Activated T-cell treated with anti-CD3 and anti-CD28 coated beads for 24 hours (primary cell): ENCODE data around the gene SSTR5.
"Not testable (repeated sequence)": the region's sequence is repeated elsewhere in the genome, so short reads cannot be mapped to it uniquely, and the experiment has no call there.

ENCODE experiments used
- DNase-seq: peaks from one replicate; pipeline ENCODE4 v3.0.0-alpha.2; 2020; ENCODE audit warnings: low read depth

The SSTR5 gene

DNA sequence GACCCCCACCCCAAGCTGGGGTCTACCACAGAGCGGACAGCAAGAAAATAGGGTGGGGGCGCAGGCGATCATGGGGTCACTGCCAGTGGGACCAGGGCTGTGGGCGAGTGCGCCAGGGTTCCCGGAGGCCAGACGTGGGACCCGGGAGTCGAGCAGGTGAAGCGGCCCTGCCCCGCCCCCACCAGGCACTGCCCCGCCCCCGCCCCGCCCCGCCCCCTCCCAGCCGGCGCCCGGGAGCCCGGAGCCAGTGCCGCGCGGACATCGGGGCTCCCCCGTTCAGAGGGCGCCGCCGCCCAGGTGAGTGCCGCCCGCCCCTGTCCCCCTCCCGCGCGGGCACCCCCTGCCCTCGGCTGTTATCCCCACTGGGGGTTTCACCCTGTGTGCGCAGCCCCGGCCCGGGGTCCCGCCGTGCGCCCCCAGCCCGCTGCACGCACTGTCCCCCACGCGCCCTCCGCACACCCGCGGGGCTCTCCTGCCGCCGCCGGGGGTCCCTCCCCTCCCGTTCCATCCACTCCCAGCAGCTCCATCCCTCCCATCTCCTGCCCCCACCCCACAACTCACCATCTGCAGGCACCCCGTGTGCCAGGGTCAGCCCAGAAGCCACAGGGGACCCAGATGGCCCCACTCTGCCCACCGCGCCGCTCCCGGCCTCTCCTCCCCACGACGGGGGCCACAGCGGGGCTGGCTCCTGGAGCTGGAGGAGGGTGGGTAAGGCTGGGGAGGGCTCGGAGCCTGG lies at the start of gene SSTR5:
SSTR5 (plus strand) TSS at position 222 of the 736 bp plus-strand sequence. CDS start 6,122 bp downstream, outside the sequence.
- no peak for DNase-seq

- no peak for DNase-seq
Measured at GRCh38 chr16:1024138-1024537, 48.4 kb upstream of the SSTR5 start.

DNA sequence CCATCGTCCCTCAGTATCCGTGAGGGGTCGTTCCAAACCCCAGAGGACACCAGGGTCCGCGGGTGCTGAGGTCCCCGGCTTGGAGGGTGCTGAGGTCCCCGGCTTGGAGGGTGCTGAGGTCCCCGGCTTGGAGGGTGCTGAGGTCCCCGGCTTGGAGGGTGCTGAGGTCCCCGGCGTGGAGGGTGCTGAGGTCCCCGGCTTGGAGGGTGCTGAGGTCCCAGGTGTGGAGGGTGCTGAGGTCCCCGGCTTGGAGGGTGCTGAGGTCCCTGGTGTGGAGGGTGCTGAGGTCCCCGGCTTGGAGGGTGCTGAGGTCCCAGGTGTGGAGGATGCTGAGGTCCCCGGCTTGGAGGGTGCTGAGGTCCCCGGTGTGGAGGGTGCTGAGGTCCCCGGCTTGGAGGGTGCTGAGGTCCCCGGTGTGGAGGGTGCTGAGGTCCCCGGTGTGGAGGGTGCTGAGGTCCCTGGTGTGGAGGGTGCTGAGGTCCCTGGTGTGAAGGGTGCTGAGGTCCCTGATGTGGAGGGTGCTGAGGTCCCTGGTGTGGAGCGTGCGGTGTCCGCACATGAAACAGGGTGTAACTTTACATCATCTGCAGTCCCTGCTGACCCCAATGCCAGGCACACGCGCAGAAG lies 47.3 kb upstream of the SSTR5 start:
- DNase-seq = not testable (repeated sequence)

GRCh38 chr16:1026057-1026783 lies 46.3 kb upstream of the SSTR5 start:
- DNase-seq = no peak

GRCh38 chr16:1026784-1027500 lies 45.6 kb upstream of the SSTR5 start:
- DNase-seq = no peak

- no peak for DNase-seq
Measured at GRCh38 chr16:1027501-1027815, 45.1 kb upstream of the SSTR5 start.

DNA sequence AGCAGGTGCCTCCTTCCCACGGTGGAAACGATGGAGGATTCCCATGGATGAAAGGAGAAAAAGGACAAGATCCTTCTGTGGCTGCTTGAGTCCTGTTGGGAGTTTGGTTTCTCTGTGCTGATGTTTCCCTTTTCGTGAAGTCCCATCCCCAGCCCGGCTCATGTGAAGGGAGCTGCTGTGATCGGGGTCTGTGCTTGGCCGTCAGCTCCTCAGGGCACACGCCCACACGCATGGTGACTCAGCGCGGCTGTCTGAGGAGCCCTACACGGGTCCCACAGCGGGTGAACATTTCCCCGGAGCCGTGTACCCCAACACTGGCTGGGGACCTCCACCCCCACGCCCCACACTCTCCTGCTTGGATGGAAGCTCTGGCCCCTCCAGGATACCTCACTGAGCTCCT lies 44.5 kb upstream of the SSTR5 start:
- DNase-seq = no peak

- no peak for DNase-seq
Measured at GRCh38 chr16:1028524-1029258, 43.9 kb upstream of the SSTR5 start.

GRCh38 chr16:1029259-1029545 lies 43.3 kb upstream of the SSTR5 start:
- no peak for DNase-seq

GRCh38 chr16:1030473-1030901 lies 42.1 kb upstream of the SSTR5 start:
- no peak for DNase-seq

GRCh38 chr16:1031666-1032065 lies 40.9 kb upstream of the SSTR5 start:
- no peak for DNase-seq

DNA sequence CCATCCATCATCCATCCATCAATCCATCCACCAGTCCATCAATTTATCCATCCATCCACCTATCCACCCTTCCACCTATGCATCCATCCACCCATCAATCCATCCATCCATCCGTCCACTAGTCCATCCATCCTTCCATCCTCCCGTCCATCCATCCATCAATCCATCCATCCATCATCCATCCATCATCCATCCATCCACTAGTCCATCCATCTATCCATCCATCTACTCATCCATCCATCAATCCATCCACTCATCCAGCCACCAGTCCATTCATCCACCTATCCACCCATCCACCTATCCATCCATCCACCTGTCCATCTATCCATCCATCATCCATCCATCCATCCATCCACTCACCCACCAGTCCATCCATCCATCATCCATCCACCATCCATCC lies 39.9 kb upstream of the SSTR5 start:
- DNase-seq = no peak

- DNase-seq = no peak
Measured at GRCh38 chr16:1033128-1033679, 39.3 kb upstream of the SSTR5 start.

DNA sequence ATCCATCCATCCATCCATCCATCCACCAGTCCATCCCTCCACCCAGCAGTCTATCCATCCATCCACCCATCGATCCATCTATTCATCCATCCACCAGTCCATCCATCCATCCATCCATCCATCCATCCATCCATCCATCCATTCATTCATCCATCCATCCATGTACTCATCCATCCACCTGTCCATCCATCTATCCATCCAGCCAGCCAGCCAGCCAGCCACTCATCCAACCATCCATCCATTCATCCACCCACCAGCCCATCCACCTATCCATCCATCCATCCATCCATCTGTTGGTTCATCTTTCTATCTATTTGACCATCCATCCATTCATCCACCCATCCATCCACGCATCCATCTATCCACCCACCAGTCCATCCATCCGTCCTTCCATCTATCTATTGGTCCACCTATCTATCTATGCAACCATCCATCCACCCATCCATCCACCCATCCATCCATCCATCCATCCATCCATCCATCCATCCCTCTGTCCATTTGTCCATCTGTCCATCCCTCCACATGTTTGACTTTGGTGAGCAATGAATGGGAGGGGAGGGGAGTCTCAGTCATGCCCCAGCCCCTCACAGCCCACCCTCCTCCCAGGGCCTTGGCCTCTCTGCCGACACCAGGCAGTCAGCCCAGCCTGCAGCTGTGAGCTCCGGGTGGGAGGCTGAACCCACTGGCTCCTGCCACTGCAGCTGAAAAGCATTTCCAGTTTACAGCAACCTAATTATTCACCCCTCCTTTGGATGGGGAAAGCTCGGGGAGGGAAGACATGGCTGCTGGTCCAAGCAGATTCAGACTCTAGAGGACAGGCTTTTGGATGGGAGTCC lies 38.1 kb upstream of the SSTR5 start:
- no peak for DNase-seq

DNA sequence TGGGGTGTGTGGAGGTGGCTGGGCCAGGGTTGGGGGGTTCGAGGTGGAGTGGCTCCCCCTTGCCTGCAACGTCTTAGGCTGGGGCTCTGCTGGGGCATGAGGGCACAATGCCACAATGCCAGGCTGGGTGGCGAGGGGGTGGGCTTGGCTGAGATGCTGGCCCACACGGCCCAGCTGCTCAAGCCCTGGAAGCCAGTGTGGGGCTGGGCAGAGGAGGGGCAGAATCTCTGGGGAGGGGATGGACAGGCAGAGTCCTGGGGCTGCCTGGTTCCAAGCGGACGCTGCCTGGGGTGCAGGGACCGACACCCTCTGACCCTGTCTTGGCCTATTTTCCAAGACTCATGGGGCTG lies 37.5 kb upstream of the SSTR5 start:
- DNase-seq = no peak

GRCh38 chr16:1036166-1036565 lies 36.4 kb upstream of the SSTR5 start:
- no peak for DNase-seq

GRCh38 chr16:1036726-1037393 lies 35.7 kb upstream of the SSTR5 start:
- DNase-seq = no peak

DNA sequence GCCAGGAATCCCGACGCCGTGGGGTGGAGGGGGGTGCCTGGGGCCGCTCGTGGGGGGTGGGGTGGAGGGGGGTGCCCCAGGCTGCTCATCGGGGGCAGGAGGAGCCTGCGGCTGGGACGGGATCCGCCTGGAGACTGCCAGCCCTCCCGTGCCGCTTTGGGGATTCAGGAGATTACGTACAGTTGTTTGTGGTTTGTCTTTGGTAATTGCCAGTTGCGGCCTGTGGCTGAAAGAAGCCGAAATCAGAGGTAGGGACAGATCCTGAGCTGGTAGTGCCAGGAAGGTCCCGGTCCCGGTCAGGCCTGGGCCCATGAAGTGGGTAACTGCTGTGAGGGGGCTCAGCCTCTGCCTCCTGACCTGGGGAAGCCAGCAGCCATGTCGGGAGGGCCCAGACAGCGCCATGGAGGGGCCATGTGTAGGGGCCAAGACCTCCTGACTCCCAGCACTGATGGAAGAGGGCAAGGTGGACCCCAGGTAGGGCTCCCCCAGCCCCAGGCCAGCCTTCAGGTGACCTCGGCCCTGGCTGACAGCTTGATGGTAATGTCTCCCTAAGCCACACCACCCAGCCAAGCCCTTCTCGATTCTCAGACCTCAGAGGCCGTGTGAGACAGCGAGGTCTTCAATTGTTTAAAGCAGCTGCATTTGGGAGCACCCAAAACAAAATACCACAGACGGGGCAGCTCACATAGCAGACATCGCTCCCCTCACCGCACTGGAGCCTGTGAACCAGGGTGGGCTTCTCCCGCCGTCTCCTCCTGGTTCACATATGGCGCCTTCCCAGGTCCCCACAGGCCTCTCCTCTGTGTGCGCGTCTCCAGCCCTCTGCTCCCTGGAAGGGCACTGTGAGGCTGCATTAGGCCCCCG lies 34.9 kb upstream of the SSTR5 start:
- DNase-seq = no peak

GRCh38 chr16:1038932-1039331 lies 33.6 kb upstream of the SSTR5 start:
- no peak for DNase-seq
